Upper lobe of left lung (tissue), 4 donors: ENCODE measurements around the gene PLEKHA1.

ENCODE experiments used
- CTCF ChIP-seq, 6 experiments: fragments of 450-650 bp in 4 of 6; fragments of 200-600 bp in 2 of 6; sonication (generic) in 2 of 6; IDR thresholded peaks; one replicate each; pipeline ENCODE4 v1.5.1; 2016 to 2019; ENCODE audit warnings: antibody characterized with exemption in 6 of 6
- EP300 ChIP-seq, 4 donors: sonication (generic); formaldehyde crosslinking; IDR thresholded peaks; one replicate each; pipeline ENCODE4 v1.5.1; 2017; ENCODE audit warnings: antibody characterized with exemption in 4 of 4, control low read depth in 2 of 4
- POLR2A ChIP-seq, 4 donors: fragments of 450-650 bp; IDR thresholded peaks; one replicate each; pipeline ENCODE4 v1.5.1; 2016 to 2017; ENCODE audit warnings: antibody characterized with exemption in 4 of 4, mild to moderate bottlenecking in 2 of 4
- POLR2AphosphoS5 ChIP-seq, 2 donors: sonication (generic); formaldehyde crosslinking; IDR thresholded peaks; one replicate each; pipeline ENCODE4 v1.5.1; 2017; ENCODE audit warnings: antibody characterized with exemption in 2 of 2

- TF ChIP-seq CTCF (IDR thresholded peaks at IDR 0.05) (no peak), POLR2A (IDR thresholded peaks at IDR 0.05) (no peak), POLR2AphosphoS5 (IDR thresholded peaks at IDR 0.05) (no peak), EP300 (IDR thresholded peaks at IDR 0.05) (no peak)
Measured at GRCh38 chr10:122329416-122329815, 45.1 kb upstream of the PLEKHA1 start.
